ENCODE data around the gene CDSN.

- TF ChIP-seq CTCF (IDR thresholded peaks at IDR 0.05) (no peak), POLR2A (IDR thresholded peaks at IDR 0.05) (no peak)
Observed at GRCh38 chr6:31140643-31141042, 20.4 kb upstream of the CDSN start.
